Stimulated activated CD4-positive, alpha-beta T cell treated with anti-CD3 and anti-CD28 coated beads, Interleukin-15, amount 100 ng/mL, for 1 hour (primary cell): Measurements from ENCODE around the gene PITRM1.

Experiments used
- DNase-seq, 2 donors: peaks; one replicate each; pipeline ENCODE4 v3.0.0-alpha.2; 2020; ENCODE audit warnings: low read depth in 1 of 2, low spot score in 1 of 2

PITRM1 gene

GRCh38 chr10:3167611-3168330 is 4.8 kb downstream of the PITRM1 start:
- no peak for DNase-seq

DNA sequence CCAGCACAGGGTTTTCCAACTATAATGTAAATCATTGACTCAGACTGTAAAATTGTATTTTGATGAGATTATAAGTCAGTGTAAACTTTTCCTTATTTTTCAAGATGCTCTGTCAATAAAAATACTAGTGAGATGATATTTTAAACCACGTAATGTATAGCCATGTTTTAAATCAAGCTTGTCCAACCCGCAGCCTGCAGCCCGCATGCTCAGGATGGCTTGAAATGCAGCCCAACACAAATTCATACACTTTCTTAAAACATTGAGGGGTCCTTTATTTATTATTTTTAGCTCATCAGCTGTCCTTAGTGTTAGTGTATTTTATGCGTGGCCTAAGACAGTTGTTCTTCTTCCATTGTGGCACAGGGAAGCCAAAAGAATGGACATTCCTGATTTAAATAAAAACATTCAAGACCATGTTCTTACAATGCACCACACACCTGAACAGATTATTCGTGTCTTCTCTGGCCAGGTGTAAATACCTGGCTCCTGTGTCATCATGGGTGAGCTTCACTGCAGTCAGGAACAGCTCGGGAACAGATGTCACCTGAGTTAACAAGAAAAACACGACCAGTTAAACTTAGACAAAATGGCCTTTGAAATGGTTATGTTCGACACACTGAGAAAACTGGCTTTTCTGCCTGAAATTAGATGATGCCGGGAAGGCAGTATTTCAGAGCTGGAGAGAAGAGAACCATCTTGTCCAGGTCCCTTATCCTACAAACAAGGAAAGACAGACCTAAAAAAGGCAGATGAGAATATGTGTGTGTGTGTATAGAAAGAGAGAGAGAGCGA is 5.9 kb downstream of the PITRM1 start:
- DNase-seq, result no peak

GRCh38 chr10:3165196-3165595 is 7.4 kb downstream of the PITRM1 start:
- no peak for DNase-seq

DNA sequence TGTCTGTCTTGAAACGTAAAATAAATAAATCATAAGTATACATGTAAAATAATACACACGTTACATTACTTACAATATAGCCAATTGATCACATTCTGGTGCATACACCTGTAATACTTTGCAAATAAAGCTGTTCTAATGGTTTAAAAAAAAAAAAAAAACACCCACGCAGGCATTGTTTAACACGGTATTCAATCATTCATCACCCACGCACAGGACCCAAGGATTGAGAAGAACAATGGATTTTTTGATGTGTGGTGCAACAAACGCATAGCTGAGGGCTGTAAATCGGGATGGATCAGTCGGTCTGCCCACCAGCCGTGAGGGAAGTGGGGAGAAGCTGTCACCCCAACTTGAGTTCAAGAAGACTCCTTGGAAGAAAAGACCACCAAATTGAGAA is 8.7 kb downstream of the PITRM1 start:
- DNase-seq, result no peak

GRCh38 chr10:3162533-3162932 is 10.0 kb downstream of the PITRM1 start:
- DNase-seq, result no peak

GRCh38 chr10:3159152-3159551 is 13.4 kb downstream of the PITRM1 start:
- DNase-seq, result no peak

GRCh38 chr10:3154666-3155065 is 17.9 kb downstream of the PITRM1 start:
- DNase-seq, result no peak

DNA sequence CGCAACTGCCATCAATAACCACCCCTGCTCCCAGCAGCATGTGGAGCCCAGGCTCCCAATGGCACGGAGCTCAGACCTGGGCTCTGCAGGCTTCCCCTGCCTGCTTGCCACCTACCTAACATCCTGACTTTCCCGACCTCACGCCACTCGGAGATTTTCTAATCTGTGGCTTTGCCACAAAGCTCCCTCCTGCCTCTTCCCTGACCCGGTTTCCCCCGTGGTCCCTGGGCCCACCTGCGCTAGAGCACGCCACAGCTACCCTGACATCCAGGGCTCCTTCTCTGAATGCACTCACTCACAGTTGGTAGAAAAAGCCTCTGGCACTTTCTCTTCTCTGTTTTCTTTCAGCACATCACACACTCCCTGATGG is 20.0 kb downstream of the PITRM1 start:
- DNase-seq, result no peak

DNA sequence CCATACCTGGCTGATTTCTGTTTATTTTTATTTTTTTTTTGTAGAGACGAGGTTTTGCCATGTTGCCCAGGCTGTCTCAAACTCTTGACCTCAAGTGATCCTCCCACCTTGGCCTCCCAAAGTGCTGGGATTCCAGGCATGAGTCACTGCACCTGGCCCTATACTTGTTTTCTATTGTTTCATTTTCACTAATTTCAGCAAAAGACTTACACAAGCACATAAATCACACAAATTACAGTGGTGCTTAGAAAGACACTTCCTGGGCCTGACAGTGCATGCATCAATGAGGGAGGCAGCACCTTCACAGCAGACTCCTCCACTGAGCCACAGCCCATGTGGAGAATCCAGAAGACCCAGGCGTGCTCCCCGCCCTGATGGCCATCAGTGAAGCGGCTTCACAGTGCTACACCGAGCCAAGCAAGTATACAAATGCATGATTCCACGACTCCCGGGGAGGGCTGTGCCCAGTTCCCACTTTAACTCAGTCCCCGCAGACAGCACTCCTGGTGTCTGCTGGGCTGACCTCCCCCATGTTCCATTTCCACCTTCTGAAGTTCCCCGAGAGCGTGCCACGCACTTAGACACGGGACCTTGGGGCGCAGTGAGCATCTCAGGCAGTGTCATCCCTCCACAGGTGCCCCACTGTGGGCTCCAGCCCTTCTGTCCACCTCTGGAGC is 20.6 kb downstream of the PITRM1 start:
- DNase-seq, result no peak

DNA sequence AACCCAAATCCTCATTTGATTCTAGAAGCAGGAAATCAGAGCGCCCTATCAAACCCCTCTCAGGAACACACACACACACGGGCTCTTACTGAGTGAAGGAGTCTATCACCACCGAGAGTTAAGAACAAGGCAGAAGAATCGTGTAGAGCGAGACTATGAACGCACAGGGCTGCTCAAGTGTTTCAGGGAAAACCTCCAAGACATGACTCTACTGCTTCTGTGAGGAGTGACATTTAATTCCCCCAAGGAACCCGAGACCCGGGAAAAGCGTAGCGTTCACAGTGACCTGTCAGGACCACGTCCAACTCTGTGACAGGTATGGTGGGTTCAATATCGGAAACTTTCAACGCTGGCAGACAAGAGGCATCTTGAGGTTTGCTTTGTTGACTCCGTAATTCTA is 21.6 kb downstream of the PITRM1 start:
- no peak for DNase-seq

DNA sequence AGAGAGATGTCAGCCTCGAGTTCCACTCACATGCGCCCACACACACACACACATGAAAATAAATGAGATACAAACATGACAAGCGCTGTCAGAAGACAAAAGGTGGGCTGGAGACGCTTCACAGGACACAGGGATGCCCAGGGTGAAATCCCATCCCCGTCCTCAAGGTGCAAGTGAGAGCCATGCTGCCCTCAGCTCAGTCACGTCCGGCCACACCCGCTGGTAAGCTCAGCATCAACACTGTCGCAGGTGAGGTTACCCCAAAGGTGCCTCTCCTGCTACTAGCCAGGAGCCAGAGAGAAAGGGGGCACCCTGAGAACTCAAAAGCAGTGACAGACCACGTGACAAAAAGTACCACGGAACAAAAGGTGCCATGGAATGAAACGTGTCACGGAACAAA is 22.2 kb downstream of the PITRM1 start:
- no peak for DNase-seq

DNA sequence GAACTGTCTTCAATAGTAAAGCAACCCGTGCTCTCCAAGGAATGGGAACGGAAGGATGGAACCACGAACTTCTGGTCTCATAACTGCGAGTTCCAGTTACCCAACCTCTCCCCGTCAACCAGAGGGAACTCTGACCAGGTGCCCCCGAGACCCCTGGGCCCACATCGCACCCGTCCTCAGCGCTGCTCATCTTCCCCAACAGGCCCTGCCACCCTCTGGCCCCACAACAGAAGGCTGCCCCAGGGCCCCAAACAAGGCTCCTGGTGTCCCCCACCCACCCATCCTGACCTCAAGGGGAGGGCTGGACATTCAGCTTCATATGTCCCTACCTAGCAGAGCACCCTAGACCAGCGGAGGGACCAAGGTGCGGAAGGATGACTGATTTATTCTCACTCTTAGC is 22.7 kb downstream of the PITRM1 start:
- no peak for DNase-seq

- DNase-seq, result no peak
Measured at GRCh38 chr10:3148994-3149393, 23.6 kb downstream of the PITRM1 start.

- DNase-seq, result no peak
Measured at GRCh38 chr10:3148041-3148440, 24.5 kb downstream of the PITRM1 start.

GRCh38 chr10:3147117-3147820 is 25.3 kb downstream of the PITRM1 start:
- DNase-seq, result no peak

DNA sequence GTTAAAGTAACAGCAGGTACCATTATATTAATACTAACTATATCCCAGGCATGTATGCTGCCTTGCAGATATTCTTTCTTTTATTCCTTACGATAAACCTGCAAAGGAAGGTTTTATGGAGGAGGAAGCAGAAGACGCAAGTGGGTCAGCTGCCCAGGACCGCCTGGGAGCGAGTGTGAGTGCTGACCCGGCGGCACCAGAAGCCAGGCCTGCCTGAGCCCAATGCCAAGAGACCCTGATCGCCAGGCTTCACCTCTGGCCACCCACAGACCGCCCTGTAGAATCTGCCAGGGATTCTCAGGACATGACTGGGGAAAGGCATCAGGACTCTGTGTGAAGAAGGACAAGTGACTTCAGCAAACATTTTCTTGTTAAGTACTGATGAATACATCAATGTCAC is 26.3 kb downstream of the PITRM1 start:
- DNase-seq, result no peak

GRCh38 chr10:3145366-3145765 is 27.2 kb downstream of the PITRM1 start:
- no peak for DNase-seq

GRCh38 chr10:3143791-3144434 is 28.7 kb downstream of the PITRM1 start:
- no peak for DNase-seq

DNA sequence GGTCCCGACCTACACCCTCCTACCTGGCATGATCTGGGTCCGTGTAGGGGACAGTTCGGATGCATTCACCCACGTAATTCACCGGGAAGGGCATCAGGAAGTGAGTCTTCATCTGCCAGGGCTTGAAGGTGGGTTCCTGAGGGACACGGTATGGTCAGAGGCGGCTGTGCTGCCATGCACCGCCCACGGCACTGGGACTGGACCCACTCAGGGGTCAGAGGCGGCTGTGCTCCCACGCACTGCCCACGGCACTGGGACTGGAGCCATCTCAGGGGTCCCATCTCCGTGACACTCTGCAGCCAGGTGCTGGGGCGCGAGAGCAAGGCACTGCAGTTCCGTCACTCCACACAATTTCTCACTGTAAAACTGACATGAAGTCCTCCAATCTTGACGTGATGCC is 29.2 kb downstream of the PITRM1 start:
- DNase-seq, result no peak

DNA sequence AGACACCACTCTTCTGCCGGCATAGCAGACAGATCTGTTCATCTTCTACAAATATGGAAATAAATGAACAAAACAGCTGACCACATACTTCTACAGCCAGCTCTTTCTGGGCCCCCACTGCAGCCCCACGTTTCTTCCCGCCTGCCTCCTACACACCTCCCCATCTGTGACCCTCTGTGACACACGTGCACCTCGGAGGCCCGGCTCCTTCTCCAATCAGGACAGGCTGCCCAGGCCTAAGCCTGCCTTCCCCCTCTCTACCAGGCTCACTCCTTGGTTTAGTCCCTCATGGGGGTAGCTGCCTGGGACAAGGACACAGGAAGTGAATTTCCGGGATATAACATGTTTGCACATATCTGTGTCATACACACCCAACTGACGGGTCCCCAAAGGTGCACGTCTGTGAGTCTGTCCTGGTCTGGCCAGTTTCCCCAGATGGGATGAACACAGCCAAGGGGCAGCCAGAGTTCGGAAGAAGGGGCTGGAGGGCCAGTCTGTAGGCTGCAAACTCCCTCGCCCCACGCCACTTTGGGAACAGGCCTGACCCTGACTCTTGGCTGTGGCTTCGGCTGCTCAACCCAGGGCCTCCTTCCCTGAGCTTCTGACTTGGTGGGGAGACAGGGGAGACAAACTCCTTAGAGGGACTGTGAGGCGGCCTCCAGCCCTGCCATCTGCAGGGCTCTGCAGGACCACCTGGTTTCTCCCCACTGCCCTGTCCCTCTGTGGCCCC is 30.3 kb downstream of the PITRM1 start:
- no peak for DNase-seq
